HepG2 (cell line): ENCODE data around the gene TMX3. TPM values are rescaled to one million over a fixed set of nuclear protein-coding genes. Genes with fewer than 3 reads are reported as not detected.

Experiments used
- ATF6 ChIP-seq: sonication (generic); formaldehyde crosslinking; conservative IDR thresholded peaks from 2 replicates; pipeline ENCODE4 v1.4.0; 2020; ENCODE audit warnings: missing genetic modification reagents
- CTCF ChIP-seq: sonication (generic); formaldehyde crosslinking; IDR thresholded peaks from 2 replicates; pipeline ENCODE4 v1.5.0; 2020; ENCODE audit warnings: mild to moderate bottlenecking, missing genetic modification reagents, moderate library complexity
- DRAP1 ChIP-seq: IDR thresholded peaks from 2 replicates; pipeline ENCODE4 v1.6.1; 2016; ENCODE audit warnings: missing genetic modification reagents, missing compliant biosample characterization
- E2F5 ChIP-seq: sonication (generic); formaldehyde crosslinking; conservative IDR thresholded peaks from 2 replicates; pipeline ENCODE4 v1.4.0; 2020; ENCODE audit warnings: missing genetic modification reagents
- ELK4 ChIP-seq: sonication (generic); formaldehyde crosslinking; IDR thresholded peaks from 2 replicates; pipeline ENCODE4 v1.9.0; 2021; ENCODE audit warnings: missing genetic modification reagents, borderline replicate concordance
- KAT8 ChIP-seq: IDR thresholded peaks from 2 replicates; pipeline ENCODE4 v1.6.1; 2016; ENCODE audit warnings: missing genetic modification reagents, missing compliant biosample characterization
- MEIS2 ChIP-seq: sonication (generic); formaldehyde crosslinking; IDR thresholded peaks from 2 replicates; pipeline ENCODE4 v1.9.0; 2021; ENCODE audit warnings: mild to moderate bottlenecking, missing genetic modification reagents
- MLX ChIP-seq: IDR thresholded peaks from 2 replicates; pipeline ENCODE4 v1.6.1; 2016
- NFKBIZ ChIP-seq: IDR thresholded peaks from 2 replicates; pipeline ENCODE4 v1.6.1; 2018; ENCODE audit warnings: missing genetic modification reagents, missing compliant biosample characterization
- PCBP1 ChIP-seq: fragments of 200-400 bp; formaldehyde crosslinking; IDR thresholded peaks from 2 replicates; pipeline ENCODE4 v1.6.1; 2017; ENCODE audit warnings: mild to moderate bottlenecking, low read depth, low read length, borderline replicate concordance
- PLRG1 ChIP-seq: fragments of 450-650 bp; conservative IDR thresholded peaks from 2 replicates; pipeline ENCODE4 v1.6.1; 2016
- PRMT3 ChIP-seq: sonication (generic); formaldehyde crosslinking; IDR thresholded peaks from 2 replicates; pipeline ENCODE4 v1.8.1; 2022; ENCODE audit warnings: low read depth, mild to moderate bottlenecking, moderate library complexity, missing genetic modification reagents, borderline replicate concordance
- RFXANK ChIP-seq: IDR thresholded peaks from 2 replicates; pipeline ENCODE4 v1.6.1; 2016
- SALL1 ChIP-seq: sonication (generic); formaldehyde crosslinking; IDR thresholded peaks from 2 replicates; pipeline ENCODE4 v1.8.0; 2022; ENCODE audit warnings: mild to moderate bottlenecking, missing genetic modification reagents
- TBL1XR1 ChIP-seq: fragments of 150-350 bp; IDR thresholded peaks from 2 replicates; pipeline ENCODE4 v1.6.1; 2014; ENCODE audit warnings: borderline replicate concordance, low read length; ENCODE audit not compliant: partially characterized antibody
- TOPORS ChIP-seq: sonication (generic); formaldehyde crosslinking; IDR thresholded peaks from 2 replicates; pipeline ENCODE4 v1.8.0; 2023; ENCODE audit warnings: mild to moderate bottlenecking, missing genetic modification reagents
- ZFP1 ChIP-seq: IDR thresholded peaks from 2 replicates; pipeline ENCODE4 v1.6.1; 2016
- ZMYM4 ChIP-seq: sonication (generic); formaldehyde crosslinking; IDR thresholded peaks from 2 replicates; pipeline ENCODE4 v1.8.1; 2023; ENCODE audit warnings: mild to moderate bottlenecking, missing genetic modification reagents
- ZNF101 ChIP-seq: sonication (generic); formaldehyde crosslinking; IDR thresholded peaks from 2 replicates; pipeline ENCODE4 v1.4.0; 2020; ENCODE audit warnings: mild to moderate bottlenecking, low read depth, missing genetic modification reagents, borderline replicate concordance
- ZNF431 ChIP-seq: sonication (generic); formaldehyde crosslinking; IDR thresholded peaks from 2 replicates; pipeline ENCODE4 v1.9.0; 2022; ENCODE audit warnings: missing genetic modification reagents, low read depth, mild to moderate bottlenecking, borderline replicate concordance
- ZNF550 ChIP-seq: sonication (generic); formaldehyde crosslinking; IDR thresholded peaks from 2 replicates; pipeline ENCODE4 v1.4.0; 2020; ENCODE audit warnings: mild to moderate bottlenecking, missing genetic modification reagents, borderline replicate concordance
- ZNF678 ChIP-seq: sonication (generic); formaldehyde crosslinking; IDR thresholded peaks from 2 replicates; pipeline ENCODE4 v1.4.0; 2020; ENCODE audit warnings: mild to moderate bottlenecking, missing genetic modification reagents
- ZNF724P ChIP-seq: sonication (generic); formaldehyde crosslinking; IDR thresholded peaks from 2 replicates; pipeline ENCODE4 v1.8.0; 2022; ENCODE audit warnings: missing genetic modification reagents, borderline replicate concordance
- polyA plus RNA-seq, 8 experiments: library from polyadenylated mRNA; depleted of rRNA in 3 of 8; stranded (reverse) in 7 of 8; unstranded in 1 of 8; fragments of >200 nt; fragmentation: Illumina TruSeq in 4 of 8; extraction: Trizol in 4 of 8; gene quantifications; 2 replicates each; pipeline versions ENCODE4 v1.2.1 to v1.2.3, GENCODE V29; 2011 to 2016; ENCODE audit warnings: low read depth in 4 of 8, missing spikeins in 1 of 8, mixed read lengths in 1 of 8; ENCODE audit not compliant: insufficient read depth in 1 of 8
- total RNA-seq, 5 experiments: library from RNA; depleted of rRNA; stranded (reverse); fragments of >200 nt; fragmentation: Illumina TruSeq; extraction: Trizol; gene quantifications; 2 replicates each; pipeline ENCODE4 v1.2.3, GENCODE V29; 2016; ENCODE audit warnings: low read depth in 1 of 5

Gene TMX3
- total and polyA plus RNA-seq, 2 of the 13 experiments (the other 11 are each of a cell fraction or from before 2014, with no cell fraction given): 12.9 to 25.0 TPM

GRCh38 chr18:68714712-68715496 is at the start of gene TMX3 (continued):
- TF ChIP-seq PLRG1 (no peak), PRMT3 (CRISPR knock-in tag) (peak; percentile 91), E2F5 (CRISPR knock-in tag) (no peak; the same call in 1 of the 2 replicates), ZNF550 (CRISPR knock-in tag) (0 out of 2 replicates have a peak, but pooled peaks have one; percentile 59), ZNF724P (CRISPR knock-in tag) (peak; percentile 78), ZFP1 (CRISPR knock-in tag) (no peak), TOPORS (CRISPR knock-in tag) (0 out of 2 replicates have a peak, but pooled peaks have one; percentile 44), ZNF678 (peak; percentile 67; the same call in 1 of the 2 replicates), NFKBIZ (peak; percentile 47; the same call in 1 of the 2 replicates), ZNF431 (CRISPR knock-in tag) (peak; percentile 87; the same call in 1 of the 2 replicates), ELK4 (CRISPR knock-in tag) (no peak; the same call in 1 of the 2 replicates), KAT8 (CRISPR knock-in tag) (peak; percentile 93), ATF6 (CRISPR knock-in tag) (0 out of 2 replicates have a peak, but pooled peaks have one; percentile 59), ZMYM4 (peak; percentile 90), ZNF101 (no peak), CTCF (CRISPR knock-in tag) (peak; percentile 6; the same call in 1 of the 2 replicates), DRAP1 (CRISPR knock-in tag) (peak; percentile 60; the same call in 1 of the 2 replicates), TBL1XR1 (no peak), MEIS2 (CRISPR knock-in tag) (peak; percentile 94), MLX (0 out of 2 replicates have a peak, but pooled peaks have one; percentile 52), SALL1 (CRISPR knock-in tag) (peak; percentile 98), RFXANK (no peak), PCBP1 (no peak)
